Measurements from ENCODE around the gene OR5A1.
"Not testable (repeated sequence)": the region's sequence is repeated elsewhere in the genome, so short reads cannot be mapped to it uniquely, and the experiment has no call there.

The OR5A1 gene

DNA sequence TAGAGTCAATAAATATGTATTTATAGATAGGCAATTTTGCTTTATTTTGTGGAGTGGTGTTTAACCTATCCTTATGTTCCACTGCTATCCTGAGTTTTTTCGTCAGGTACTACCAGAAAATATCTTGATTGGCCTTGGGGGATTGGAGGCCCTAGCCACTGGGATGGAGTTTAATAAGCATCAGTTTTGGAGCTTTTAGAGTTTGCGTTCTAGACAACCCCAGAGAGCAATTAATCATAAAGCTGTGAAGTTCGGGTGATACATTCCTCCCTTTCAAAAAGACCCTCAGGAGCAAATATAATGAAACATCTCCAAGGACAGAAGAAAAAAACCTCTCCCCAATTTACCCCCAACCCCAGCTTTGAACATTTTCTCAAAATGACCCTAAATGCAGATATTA is at the start of gene OR5A1:
TSS of gene OR5A1 (plus strand) at position 301 of the 400 bp plus-strand sequence. CDS start 6,700 bp downstream, outside the sequence.
- no peak for DNase-seq

DNA sequence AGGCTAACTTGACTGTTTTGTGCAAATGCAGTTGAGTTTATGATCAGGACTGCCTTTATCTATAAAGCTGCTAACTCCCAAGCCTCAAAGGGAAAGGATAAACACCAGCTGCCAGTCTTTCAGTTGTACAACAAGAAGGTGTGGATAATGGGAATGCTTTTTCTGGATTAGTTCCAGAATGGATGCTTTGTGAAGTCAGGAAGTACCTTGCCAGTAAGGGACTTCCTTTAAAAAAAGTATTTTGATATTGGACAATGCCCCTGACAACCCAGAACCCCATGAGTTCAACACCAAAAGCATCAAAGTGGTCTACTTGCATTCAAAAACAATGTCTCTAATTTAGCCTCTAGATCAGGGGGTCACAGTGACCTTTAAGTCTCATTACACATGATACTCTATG is 42.1 kb upstream of the OR5A1 start:
- DNase-seq, result no peak

DNA sequence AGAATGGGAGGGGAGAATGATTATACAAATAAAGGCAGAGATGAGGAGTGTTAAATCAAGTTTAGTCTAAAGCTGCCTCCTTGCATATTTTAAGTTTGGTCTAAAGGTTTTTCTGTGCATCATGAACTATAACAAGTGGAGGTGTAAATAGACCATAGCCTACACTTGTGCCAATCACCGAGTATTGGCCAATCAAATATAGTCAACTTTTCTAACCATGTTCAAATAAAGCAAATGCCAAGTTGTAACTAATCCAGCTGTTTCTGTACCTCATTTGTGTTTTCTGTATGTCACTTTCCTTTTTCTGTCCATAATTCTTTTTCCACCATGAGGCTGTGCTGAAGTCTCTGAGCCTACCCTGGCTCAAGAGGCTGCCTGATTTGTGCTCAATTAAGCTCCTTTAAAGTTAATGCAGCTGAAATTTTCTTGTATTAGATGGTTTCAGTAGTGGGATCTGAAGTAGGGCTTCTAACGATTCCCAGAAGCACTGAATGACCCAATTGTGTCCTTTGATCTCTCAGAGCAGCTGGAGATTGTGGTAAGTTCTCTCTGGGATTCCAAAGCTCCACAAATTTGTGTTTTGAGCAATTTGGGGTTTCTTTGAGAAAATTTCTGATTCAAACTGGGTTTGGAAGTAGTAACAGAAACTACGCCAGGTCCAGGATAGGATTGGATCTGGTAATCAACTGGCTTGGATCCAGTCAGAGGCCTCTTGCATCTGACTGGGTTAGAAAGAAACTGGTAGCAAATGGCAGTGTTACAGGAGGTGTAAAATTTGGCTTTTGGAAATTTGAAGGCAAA is 35.6 kb upstream of the OR5A1 start:
- no peak for DNase-seq

GRCh38 chr11:59401262-59401552 is 35.1 kb upstream of the OR5A1 start:
- DNase-seq, result no peak

DNA sequence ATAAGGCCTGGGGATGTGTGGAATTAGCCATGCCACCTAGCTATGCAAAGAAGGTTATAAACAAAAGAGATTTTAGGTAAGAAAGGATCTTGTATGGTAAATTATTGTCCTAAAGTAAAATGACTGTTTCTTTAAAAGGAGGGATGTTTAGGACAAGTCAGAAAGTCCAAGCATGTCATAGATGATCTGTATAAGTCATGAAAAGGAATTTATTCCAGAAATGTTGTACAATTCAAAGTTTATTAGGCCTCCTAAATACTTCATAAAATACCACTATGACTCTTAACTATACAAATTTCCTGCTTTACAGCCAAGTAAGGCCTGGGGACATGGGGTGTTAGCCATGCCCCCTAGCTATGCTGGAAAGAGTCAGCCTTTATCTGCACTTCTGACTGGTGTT is 32.7 kb upstream of the OR5A1 start:
- no peak for DNase-seq

DNA sequence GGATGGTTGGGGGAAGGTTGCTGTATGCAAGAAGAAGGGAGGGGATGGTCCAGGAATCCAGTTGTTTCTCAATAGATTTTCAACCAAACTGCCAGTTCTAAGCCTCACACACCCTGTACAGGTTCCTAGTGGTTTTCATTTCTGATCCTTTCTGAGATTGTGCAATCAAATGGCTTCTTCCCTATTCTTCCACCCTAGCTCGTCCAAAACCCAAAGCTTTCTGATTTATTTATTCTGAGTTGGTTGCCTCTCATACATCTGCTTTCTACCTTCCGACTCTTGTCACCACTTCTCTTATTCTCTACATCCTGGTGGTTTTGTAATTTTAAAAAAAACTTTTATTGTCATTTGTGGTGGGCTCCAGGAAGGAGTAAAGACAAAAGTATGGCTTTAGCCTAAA is 22.6 kb upstream of the OR5A1 start:
- no peak for DNase-seq

GRCh38 chr11:59415111-59415510 is 21.2 kb upstream of the OR5A1 start:
- no peak for DNase-seq

GRCh38 chr11:59416613-59417012 is 19.7 kb upstream of the OR5A1 start:
- DNase-seq, result no peak

- DNase-seq, result no peak
These were observed 19.2 kb upstream of the OR5A1 start for GRCh38 chr11:59417023-59417422.

GRCh38 chr11:59418156-59418555 is 18.1 kb upstream of the OR5A1 start:
- DNase-seq, result no peak

- DNase-seq, result no peak
These were observed 12.4 kb upstream of the OR5A1 start for GRCh38 chr11:59423835-59424234.

- no peak for DNase-seq
These were observed 11.1 kb upstream of the OR5A1 start for GRCh38 chr11:59425131-59425530.

GRCh38 chr11:59426361-59427067 is 9.8 kb upstream of the OR5A1 start, which contains the start of gene OR5A2:
OR5A2 (minus strand) TSS chr11:59426413; CDS start chr11:59422953, 3,460 bp downstream.
- no peak for DNase-seq

GRCh38 chr11:59427068-59427382 is 9.2 kb upstream of the OR5A1 start:
- no peak for DNase-seq

GRCh38 chr11:59429924-59430516 is 6.2 kb upstream of the OR5A1 start:
- peak; percentile 10 to 70 for DNase-seq

GRCh38 chr11:59437770-59438169 is 1.5 kb downstream of the OR5A1 start:
- DNase-seq, result no peak

- not testable (repeated sequence) for DNase-seq
These were observed 9.4 kb downstream of the OR5A1 start for GRCh38 chr11:59445624-59446023.

DNA sequence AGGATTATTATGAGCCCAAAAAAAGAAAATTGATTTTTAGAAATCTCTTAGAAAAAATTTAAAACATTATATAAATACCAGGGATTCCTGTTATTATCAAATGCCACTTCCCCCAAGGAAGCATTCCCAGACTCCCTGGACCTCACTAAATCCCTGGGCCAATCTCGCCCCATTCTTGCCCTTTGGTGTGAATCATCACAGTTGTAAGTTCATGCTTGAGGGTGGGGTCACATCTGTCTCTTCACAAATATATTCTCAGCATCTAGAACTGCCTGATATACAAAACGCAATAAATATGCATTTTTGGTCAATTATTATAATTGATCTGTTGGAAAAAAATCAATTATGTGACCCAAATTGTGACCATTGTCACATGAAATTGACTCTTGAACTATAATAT is 12.2 kb downstream of the OR5A1 start:
- DNase-seq, result no peak

GRCh38 chr11:59456661-59457060 is 20.4 kb downstream of the OR5A1 start, which contains the start of gene OR4D6:
OR4D6 (plus strand) TSS chr11:59456961; CDS start chr11:59456961, 0 bp downstream.
- DNase-seq, result no peak

DNA sequence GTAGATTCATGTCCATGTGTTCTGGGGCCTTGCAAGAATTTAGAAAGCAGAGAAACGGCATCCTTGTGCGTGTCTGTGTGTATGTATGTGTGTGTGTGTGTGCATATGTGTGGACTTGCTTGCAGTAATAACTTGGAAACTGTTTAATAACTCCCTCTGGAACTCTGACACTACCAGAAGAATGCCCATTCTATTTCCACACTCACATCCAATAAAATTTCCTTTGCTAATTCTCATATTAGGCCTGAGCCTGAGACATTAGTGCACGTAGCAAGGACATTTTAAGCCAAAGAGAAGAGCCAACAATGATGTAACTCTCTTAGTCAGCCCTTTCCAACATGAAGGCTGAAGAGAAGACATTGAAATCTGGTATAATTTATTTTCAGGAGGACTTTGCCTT is 23.6 kb downstream of the OR5A1 start:
- no peak for DNase-seq

GRCh38 chr11:59463190-59463641 is 26.9 kb downstream of the OR5A1 start:
- no peak for DNase-seq

DNA sequence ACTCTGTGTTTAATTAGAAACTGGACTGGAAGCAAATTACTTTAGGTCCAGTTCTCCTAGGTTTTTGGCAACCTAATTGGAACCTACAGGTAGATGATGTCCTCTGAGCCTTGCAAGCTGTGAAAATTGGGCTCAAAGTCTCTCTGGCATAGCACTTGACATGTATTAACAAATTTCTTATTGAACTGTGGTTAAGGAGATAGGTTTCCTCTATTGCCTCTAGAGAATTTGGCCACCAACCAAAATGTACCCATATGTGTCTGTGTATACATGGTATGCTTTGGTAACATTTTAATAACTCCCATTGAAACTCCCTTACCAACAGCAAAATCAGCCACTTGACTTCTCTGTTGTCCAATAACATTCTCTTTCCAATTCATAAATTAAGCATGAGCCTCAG is 36.7 kb downstream of the OR5A1 start, which contains the start of gene OR4D10:
TSS of gene OR4D10 (plus strand) at position 301 of the 400 bp plus-strand sequence. CDS start 4,115 bp downstream, outside the sequence.
- no peak for DNase-seq

DNA sequence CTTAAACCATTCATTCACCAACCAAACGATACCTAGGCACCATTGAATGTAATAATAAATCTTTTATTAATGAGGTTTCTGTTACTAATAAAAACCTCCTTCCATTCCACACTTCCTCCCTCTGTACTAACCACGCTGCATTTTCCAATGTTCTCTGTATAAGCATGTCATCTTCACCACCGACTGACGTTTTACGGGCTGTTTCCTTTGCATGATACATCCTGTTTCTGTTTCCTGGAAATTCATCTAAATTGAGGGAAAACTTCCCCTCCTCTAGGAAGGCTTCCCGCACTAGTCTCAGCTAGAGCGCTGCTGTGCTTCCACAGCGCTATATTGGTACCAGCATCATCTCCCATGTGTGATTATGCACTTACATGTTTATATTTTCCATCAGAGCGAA is 38.9 kb downstream of the OR5A1 start:
- DNase-seq, result no peak

- no peak for DNase-seq
These were observed 43.6 kb downstream of the OR5A1 start for GRCh38 chr11:59479906-59480305.

Data from NCI-H526 (cell line).